H9 (cell line): ENCODE measurements around the gene CDHR5. TPM values are rescaled to one million over a fixed set of nuclear protein-coding genes. Genes with fewer than 3 reads are reported as not detected.

Source experiments
- DNase-seq: peaks from one replicate; pipeline ENCODE4 v3.0.0-alpha.2; 2017
- H2AFZ ChIP-seq: one replicate; pipeline ENCODE4 v1.6.1; 2013; ENCODE audit warnings: mild to moderate bottlenecking, low read length, control low read depth, moderate library complexity
- H2AK5ac ChIP-seq: 2 replicates; pipeline ENCODE4 v1.6.1; 2013; ENCODE audit warnings: low read length, control low read depth, mixed read lengths; ENCODE audit not compliant: insufficient read length
- H2BK120ac ChIP-seq: one replicate; pipeline ENCODE4 v1.6.1; 2013; ENCODE audit warnings: low read depth, mild to moderate bottlenecking, low read length, control low read depth, inconsistent platforms; ENCODE audit not compliant: poor library complexity, severe bottlenecking
- H2BK12ac ChIP-seq: 2 replicates; pipeline ENCODE4 v1.6.1; 2013; ENCODE audit warnings: low read length, control low read depth, mixed read lengths, low read depth; ENCODE audit not compliant: insufficient read length
- H2BK15ac ChIP-seq: 2 replicates; pipeline ENCODE4 v1.6.1; 2013; ENCODE audit warnings: low read depth, low read length, control low read depth
- H2BK20ac ChIP-seq: one replicate; pipeline ENCODE4 v1.6.1; 2013; ENCODE audit warnings: low read depth, mild to moderate bottlenecking, low read length, control low read depth, inconsistent platforms; ENCODE audit not compliant: poor library complexity, severe bottlenecking
- H2BK5ac ChIP-seq: 2 replicates; pipeline ENCODE4 v1.6.1; 2013; ENCODE audit warnings: low read length, control low read depth, mixed read lengths; ENCODE audit not compliant: insufficient read length
- H3K14ac ChIP-seq: 2 replicates; pipeline ENCODE4 v1.6.1; 2013; ENCODE audit warnings: low read length, control low read depth; ENCODE audit not compliant: insufficient read depth
- H3K18ac ChIP-seq: 2 replicates; pipeline ENCODE4 v1.6.1; 2013; ENCODE audit warnings: low read depth, mild to moderate bottlenecking, mixed read lengths, low read length, control low read depth; ENCODE audit not compliant: insufficient read length
- H3K23ac ChIP-seq: 2 replicates; pipeline ENCODE4 v1.6.1; 2013; ENCODE audit warnings: low read length, control low read depth, mixed read lengths, low read depth; ENCODE audit not compliant: insufficient read length
- H3K23me2 ChIP-seq: 2 replicates; pipeline ENCODE4 v1.6.1; 2013; ENCODE audit warnings: low read depth, mild to moderate bottlenecking, mixed read lengths, low read length, control low read depth; ENCODE audit not compliant: insufficient read length, poor library complexity, severe bottlenecking
- H3K27ac ChIP-seq: 2 replicates; pipeline ENCODE4 v1.5.1; 2013; ENCODE audit warnings: low read length, control low read depth, mixed read lengths, low read depth; ENCODE audit not compliant: insufficient read length
- H3K27me3 ChIP-seq: 2 replicates; pipeline ENCODE4 v1.6.1; 2013; ENCODE audit warnings: low read length, control low read depth, inconsistent platforms; ENCODE audit not compliant: insufficient read depth
- H3K4ac ChIP-seq: 2 replicates; pipeline ENCODE4 v1.6.1; 2013; ENCODE audit warnings: low read depth, mild to moderate bottlenecking, control low read depth, inconsistent platforms, low read length, moderate library complexity
- H3K4me1 ChIP-seq: 2 replicates; pipeline ENCODE4 v1.6.1; 2013; ENCODE audit warnings: low read length, control low read depth, inconsistent platforms; ENCODE audit not compliant: insufficient read depth
- H3K4me2 ChIP-seq: 2 replicates; pipeline ENCODE4 v1.6.1; 2013; ENCODE audit warnings: low read length, control low read depth, mixed read lengths; ENCODE audit not compliant: insufficient read length, insufficient read depth
- H3K56ac ChIP-seq: 2 replicates; pipeline ENCODE4 v1.6.1; 2013; ENCODE audit warnings: low read depth, mild to moderate bottlenecking, mixed read lengths, low read length, control low read depth; ENCODE audit not compliant: insufficient read length
- H3K79me1 ChIP-seq: 2 replicates; pipeline ENCODE4 v1.6.1; 2013; ENCODE audit warnings: low read depth, mild to moderate bottlenecking, moderate library complexity, low read length, control low read depth, inconsistent platforms; ENCODE audit not compliant: insufficient read depth, poor library complexity, severe bottlenecking
- H3K79me2 ChIP-seq: 2 replicates; pipeline ENCODE4 v1.6.1; 2013; ENCODE audit warnings: low read length, control low read depth, inconsistent platforms; ENCODE audit not compliant: insufficient read depth
- H3K9ac ChIP-seq: 2 replicates; pipeline ENCODE4 v1.6.1; 2013; ENCODE audit warnings: low read length, control low read depth, mixed read lengths; ENCODE audit not compliant: insufficient read length; ENCODE audit errors: extremely low read depth
- H3K9me3 ChIP-seq: one replicate; pipeline ENCODE4 v1.6.1; 2013; ENCODE audit warnings: low read depth, low read length, inconsistent platforms; ENCODE audit not compliant: control insufficient read depth
- H3T11ph ChIP-seq: one replicate; pipeline ENCODE4 v1.6.1; 2013; ENCODE audit warnings: mild to moderate bottlenecking, low read length, control low read depth, inconsistent platforms
- H4K20me1 ChIP-seq: one replicate; pipeline ENCODE4 v1.6.1; 2013; ENCODE audit not compliant: control insufficient read depth, insufficient read length, insufficient read depth
- H4K5ac ChIP-seq: 2 replicates; pipeline ENCODE4 v1.6.1; 2013; ENCODE audit warnings: low read depth, mild to moderate bottlenecking, mixed read lengths, low read length, control low read depth; ENCODE audit not compliant: insufficient read length
- H4K8ac ChIP-seq: replicated peaks from 2 replicates; pipeline ENCODE4 v1.6.1; 2013; ENCODE audit warnings: low read length, control low read depth, mixed read lengths, low read depth; ENCODE audit not compliant: insufficient read length
- H4K91ac ChIP-seq: 2 replicates; pipeline ENCODE4 v1.6.1; 2013; ENCODE audit warnings: low read depth, mild to moderate bottlenecking, moderate library complexity, mixed read lengths, low read length, control low read depth; ENCODE audit not compliant: insufficient read length
- H3K27ac Mint-ChIP-seq, 3 experiments: 2 replicates in 2 of 3; 3 replicates in 1 of 3; pipeline ENCODE4 v1.8.0; 2020 to 2021; ENCODE audit warnings: mixed read lengths in 3 of 3, mild to moderate bottlenecking in 1 of 3, moderate library complexity in 1 of 3
- H3K27me3 Mint-ChIP-seq: 2 replicates; pipeline ENCODE4 v1.8.0; 2021; ENCODE audit warnings: low read depth, mild to moderate bottlenecking, moderate library complexity, mixed read lengths
- H3K36me3 Mint-ChIP-seq, 3 experiments: 2 replicates in 2 of 3; 3 replicates in 1 of 3; pipeline ENCODE4 v1.8.0; 2020 to 2021; ENCODE audit warnings: low read depth in 3 of 3, mixed read lengths in 3 of 3; ENCODE audit not compliant: insufficient read depth in 1 of 3
- H3K4me1 Mint-ChIP-seq, 2 experiments: 2 replicates each; pipeline ENCODE4 v1.8.0; 2020; ENCODE audit warnings: mixed read lengths in 2 of 2
- H3K4me3 Mint-ChIP-seq, 2 experiments: 2 replicates in 1 of 2; 3 replicates in 1 of 2; pipeline ENCODE4 v1.8.0; 2020 to 2021; ENCODE audit warnings: mild to moderate bottlenecking in 2 of 2, mixed read lengths in 2 of 2, moderate library complexity in 1 of 2
- H3K9me3 Mint-ChIP-seq, 2 experiments: 2 replicates in 1 of 2; 3 replicates in 1 of 2; pipeline ENCODE4 v1.8.0; 2020; ENCODE audit warnings: mild to moderate bottlenecking in 2 of 2, mixed read lengths in 2 of 2, moderate library complexity in 1 of 2
- CTCF ChIP-seq: fragments of 200-600 bp; sonication (generic); conservative IDR thresholded peaks from 3 replicates; pipeline ENCODE4 v1.8.0; 2021; ENCODE audit warnings: antibody characterized with exemption, mild to moderate bottlenecking
- WGBS: extraction: QIAGEN DNeasy Blood & Tissue Kit; methylation state at CpG from one replicate; pipeline ENCODE4 v1.1.7; 2013; ENCODE audit warnings: missing lambda C conversion rate, low lambda C conversion rate, mixed read lengths; ENCODE audit not compliant: insufficient read length; ENCODE audit errors: extremely low coverage; 5-methylcytosine and 5-hydroxymethylcytosine counted together
- total RNA-seq: library from RNA; stranded (reverse); gene quantifications from 2 replicates; pipeline ENCODE4 v1.2.1, GENCODE V29; 2021

CDHR5 gene
- total RNA-seq, 1 experiment from 2014 or later, result not detected

GRCh38 chr11:614021-614622, 10.6 kb downstream of the CDHR5 start:
- no peak overlapping the region for H2AK5ac ChIP-seq
- H3K23me2 ChIP-seq, result peaks cover 4% of the 10 kb centered on the region
- H2BK5ac ChIP-seq, result no peak overlapping the region
- H4K8ac ChIP-seq, result no peak overlapping the region
- no peak overlapping the region for H2BK12ac ChIP-seq
- H3K56ac ChIP-seq, result no peak overlapping the region
- no peak overlapping the region for H4K5ac ChIP-seq
- H2BK120ac ChIP-seq, result no peak overlapping the region
- no peak for DNase-seq
- peaks cover 4 to 30% (median 27%) of the 10 kb centered on the region in 3 experiments; a peak in 6 of 7 replicates for H3K36me3 Mint-ChIP-seq
- H3K27ac ChIP-seq, result no peak overlapping the region
- no peak for TF ChIP-seq CTCF
- no peak overlapping the region for H3T11ph ChIP-seq
- H3K18ac ChIP-seq, result no peak overlapping the region
- no peak overlapping the region for H3K14ac ChIP-seq
- H3K27me3 ChIP-seq, result no peaks in the 10 kb centered on the region
- H3K4ac ChIP-seq, result no peak overlapping the region
- no peak overlapping the region for H2AFZ ChIP-seq
- H3K79me1 ChIP-seq, result no peaks in the 10 kb centered on the region
- no peaks in the 10 kb centered on the region for H3K4me1 ChIP-seq
- no peak overlapping the region for H3K23ac ChIP-seq
- H3K9ac ChIP-seq, result no peak overlapping the region
- no peak overlapping the region for H2BK20ac ChIP-seq
- H3K27me3 Mint-ChIP-seq, result no peaks in the 10 kb centered on the region
- WGBS, result no CpG with 5 or more reads among the region's 14 CpGs
- H4K20me1 ChIP-seq, result no peaks in the 10 kb centered on the region
- H2BK15ac ChIP-seq, result no peak overlapping the region
- H3K9me3 ChIP-seq, result no peaks in the 10 kb centered on the region
- H3K9me3 Mint-ChIP-seq, result no peaks in the 10 kb centered on the region
- H3K79me2 ChIP-seq, result no peaks in the 10 kb centered on the region
- H3K4me2 ChIP-seq, result no peak overlapping the region
- peaks cover 4 to 6% of the 10 kb centered on the region in 2 experiments; a peak in 3 of 4 replicates for H3K4me1 Mint-ChIP-seq
- H3K27ac Mint-ChIP-seq, result no peak overlapping the region; a peak in 2 of 7 replicates
- no peak overlapping the region for H4K91ac ChIP-seq
- H3K4me3 Mint-ChIP-seq, result peak overlapping the region; percentile 21 to 55; a peak in 2 of 5 replicates
